ENCODE results near the gene CYP11A1.

DNA sequence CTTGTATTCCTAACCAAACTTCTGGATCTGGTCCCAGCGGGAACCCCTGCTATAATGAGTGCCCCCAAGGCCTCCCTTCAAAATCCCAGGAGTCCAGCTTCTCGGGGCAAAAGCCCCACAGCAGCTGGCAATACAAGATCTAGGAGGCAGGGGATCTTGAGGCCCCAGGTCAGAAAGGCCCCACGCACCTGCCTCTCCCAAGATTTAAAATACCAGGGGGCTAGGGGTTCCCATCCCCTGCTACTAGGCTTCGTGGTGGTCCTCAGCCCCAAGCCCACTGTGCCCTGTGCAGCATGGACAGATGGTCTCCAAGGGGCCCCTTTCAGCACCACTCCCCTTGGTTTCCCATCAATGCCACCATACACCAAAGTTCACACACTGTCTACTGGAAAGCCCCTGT lies 15.8 kb upstream of the CYP11A1 start:
- TF ChIP-seq, protein P1, sequence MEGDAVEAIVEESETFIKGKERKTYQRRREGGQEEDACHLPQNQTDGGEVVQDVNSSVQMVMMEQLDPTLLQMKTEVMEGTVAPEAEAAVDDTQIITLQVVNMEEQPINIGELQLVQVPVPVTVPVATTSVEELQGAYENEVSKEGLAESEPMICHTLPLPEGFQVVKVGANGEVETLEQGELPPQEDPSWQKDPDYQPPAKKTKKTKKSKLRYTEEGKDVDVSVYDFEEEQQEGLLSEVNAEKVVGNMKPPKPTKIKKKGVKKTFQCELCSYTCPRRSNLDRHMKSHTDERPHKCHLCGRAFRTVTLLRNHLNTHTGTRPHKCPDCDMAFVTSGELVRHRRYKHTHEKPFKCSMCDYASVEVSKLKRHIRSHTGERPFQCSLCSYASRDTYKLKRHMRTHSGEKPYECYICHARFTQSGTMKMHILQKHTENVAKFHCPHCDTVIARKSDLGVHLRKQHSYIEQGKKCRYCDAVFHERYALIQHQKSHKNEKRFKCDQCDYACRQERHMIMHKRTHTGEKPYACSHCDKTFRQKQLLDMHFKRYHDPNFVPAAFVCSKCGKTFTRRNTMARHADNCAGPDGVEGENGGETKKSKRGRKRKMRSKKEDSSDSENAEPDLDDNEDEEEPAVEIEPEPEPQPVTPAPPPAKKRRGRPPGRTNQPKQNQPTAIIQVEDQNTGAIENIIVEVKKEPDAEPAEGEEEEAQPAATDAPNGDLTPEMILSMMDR (IDR thresholded peaks at IDR 0.05) = no peak
- no peak for TF ChIP-seq POLR2A (IDR thresholded peaks at IDR 0.05)

Measured in esophagus squamous epithelium (tissue), 4 donors.